Endothelial cell of umbilical vein (primary cell): ENCODE data around the gene ICA1L. TPM values are rescaled to one million over a fixed set of nuclear protein-coding genes. Genes with fewer than 3 reads are reported as not detected.

Experiments used
- BruUV-seq: library from RNA; stranded (reverse); fragments of 400-500 nt; replicated peaks from 2 replicates; lab custom pipeline; 2021; lab: Mats Ljungman, UMichigan
- CTCF ChIA-PET: fragments of 300-600, 350-600 bp; sonication (Branson Sonifier 250); formaldehyde crosslinking; loops from one replicate; lab custom pipeline; 2021; ENCODE audit warnings: antibody characterized with exemption, inconsistent platforms; lab: Charles Lee
- POLR2A ChIA-PET: fragments of 300-600, 350-600 bp; sonication (Branson Sonifier 250); formaldehyde crosslinking; loops from one replicate; lab custom pipeline; 2021; ENCODE audit warnings: antibody characterized with exemption, inconsistent platforms; lab: Charles Lee
- DNase-seq: peaks from one replicate; pipeline ENCODE4 v3.0.0-alpha.2; 2011; ENCODE audit warnings: low read depth, low spot score
- FAIRE-seq: peaks from 2 replicates; lab custom pipeline; 2011; peaks lifted over from hg19 to GRCh38; lab: Jason Lieb, UNC
- H2AFZ ChIP-seq: 2 replicates; pipeline ENCODE4 v1.6.0; 2012; ENCODE audit warnings: low read depth, low read length, control low read depth, inconsistent platforms
- H3K27ac ChIP-seq: 2 replicates; pipeline ENCODE4 v1.5.1; 2011; ENCODE audit warnings: low read depth, mild to moderate bottlenecking, control low read depth, low read length, moderate library complexity; ENCODE audit not compliant: insufficient read depth
- H3K27me3 ChIP-seq, 2 experiments: 2 replicates each; pipeline versions ENCODE4 v1.6.0 to v1.6.1; 2011; ENCODE audit warnings: low read length in 2 of 2, mixed read lengths in 1 of 2; ENCODE audit not compliant: control insufficient read depth in 2 of 2, insufficient read depth in 2 of 2
- H3K36me3 ChIP-seq, 2 experiments: 2 replicates in 1 of 2; 3 replicates in 1 of 2; pipeline ENCODE4 v1.5.1; 2011; ENCODE audit warnings: low read length in 2 of 2, mild to moderate bottlenecking in 1 of 2, moderate library complexity in 1 of 2; ENCODE audit not compliant: control insufficient read depth in 2 of 2, insufficient read depth in 2 of 2; ENCODE audit errors: extremely low read depth in 1 of 2
- H3K4me1 ChIP-seq: 3 replicates; pipeline ENCODE4 v1.5.1; 2011; ENCODE audit warnings: mild to moderate bottlenecking, low read length; ENCODE audit not compliant: control insufficient read depth, insufficient read depth; ENCODE audit errors: extremely low read depth
- H3K4me2 ChIP-seq: 2 replicates; pipeline ENCODE4 v1.6.1; 2011; ENCODE audit warnings: low read length, control low read depth, mixed read lengths; ENCODE audit not compliant: insufficient read depth
- H3K4me3 ChIP-seq, 3 experiments: fragments of 200-600 bp in 1 of 3; sonication (generic), shearing (Covaris generic) in 1 of 3; replicated peaks in 1 of 3; 2 replicates each; pipeline ENCODE4 v1.5.1; 2011 to 2016; ENCODE audit warnings: control low read depth in 3 of 3, low read length in 3 of 3, mild to moderate bottlenecking in 2 of 3, inconsistent platforms in 1 of 3, low read depth in 1 of 3, moderate library complexity in 1 of 3; ENCODE audit not compliant: insufficient read depth in 1 of 3
- H3K79me2 ChIP-seq: 2 replicates; pipeline ENCODE4 v1.6.0; 2012; ENCODE audit warnings: low read length, inconsistent platforms; ENCODE audit not compliant: control insufficient read depth, insufficient read depth
- H3K9ac ChIP-seq: replicated peaks from 2 replicates; pipeline ENCODE3; 2011; ENCODE audit warnings: low read length, control low read depth; ENCODE audit not compliant: insufficient read depth; ENCODE audit errors: extremely low read depth
- H3K9me1 ChIP-seq: replicated peaks from 3 replicates; pipeline ENCODE4 v1.6.0; 2011; ENCODE audit warnings: mild to moderate bottlenecking, low read length; ENCODE audit not compliant: control insufficient read depth, insufficient read depth; ENCODE audit errors: extremely low read depth
- H3K9me3 ChIP-seq: replicated peaks from 2 replicates; pipeline ENCODE4 v1.5.1; 2012; ENCODE audit warnings: low read length, inconsistent platforms; ENCODE audit not compliant: control insufficient read depth, insufficient read depth
- H4K20me1 ChIP-seq: replicated peaks from 2 replicates; pipeline ENCODE3; 2011; ENCODE audit warnings: mild to moderate bottlenecking, low read length; ENCODE audit not compliant: control insufficient read depth, insufficient read depth; ENCODE audit errors: extremely low read depth
- CTCF ChIP-seq, 2 donors: IDR thresholded peaks; 1 replicate in 1 of 2; 2 replicates in 1 of 2; pipeline ENCODE4 v1.5.1; 2011; ENCODE audit warnings: low read length in 2 of 2, mild to moderate bottlenecking in 2 of 2, moderate library complexity in 2 of 2, control low read depth in 1 of 2, inconsistent platforms in 1 of 2, low read depth in 1 of 2; ENCODE audit not compliant: insufficient read depth in 1 of 2; ENCODE audit errors: extremely low read depth in 1 of 2
- EZH2 ChIP-seq: IDR thresholded peaks from 2 replicates; pipeline ENCODE4 v1.6.1; 2012; ENCODE audit warnings: borderline replicate concordance, low read depth, mild to moderate bottlenecking, moderate library complexity, low read length, inconsistent platforms; ENCODE audit not compliant: severe bottlenecking
- FOS ChIP-seq: IDR thresholded peaks from 2 replicates; pipeline ENCODE4 v1.6.1; 2011; ENCODE audit warnings: mild to moderate bottlenecking, low read length, moderate library complexity, borderline replicate concordance; ENCODE audit not compliant: insufficient read depth
- GATA2 ChIP-seq: IDR thresholded peaks from 2 replicates; pipeline ENCODE4 v1.7.0; 2011; ENCODE audit warnings: low read depth, mild to moderate bottlenecking, moderate library complexity, mixed read lengths, low read length; ENCODE audit not compliant: insufficient read length, insufficient read depth
- JUN ChIP-seq: IDR thresholded peaks from 2 replicates; pipeline ENCODE4 v1.6.1; 2011; ENCODE audit warnings: borderline replicate concordance, low read depth; ENCODE audit not compliant: insufficient read length, insufficient read depth
- MAX ChIP-seq: IDR thresholded peaks from 2 replicates; pipeline ENCODE4 v1.6.1; 2011; ENCODE audit not compliant: insufficient read depth, insufficient read length
- MYC ChIP-seq: IDR thresholded peaks from one replicate; pipeline ENCODE4 v1.6.1; 2011; ENCODE audit warnings: mild to moderate bottlenecking, low read depth, low read length
- POLR2A ChIP-seq: IDR thresholded peaks from 2 replicates; pipeline ENCODE4 v1.6.1; 2012; ENCODE audit warnings: low read depth, mild to moderate bottlenecking, control low read depth, low read length
- POLR2AphosphoS5 ChIP-seq: IDR thresholded peaks from 2 replicates; pipeline ENCODE4 v1.6.1; 2012; ENCODE audit warnings: low read depth, mild to moderate bottlenecking, control low read depth, low read length, moderate library complexity; ENCODE audit not compliant: insufficient read depth
- dilution Hi-C: fragments of 300-500 bp; cut with MboI; formaldehyde crosslinking; loops from one replicate; pipeline ENCODE4 v1.15.0; 2019; ENCODE audit warnings: low sequenced_read_pairs; ENCODE audit not compliant: extremely low pct_ligation_motif_present
- intact Hi-C: fragments of 100-400 bp; cut with micrococcal nuclease; formaldehyde crosslinking; loops from one replicate; pipeline ENCODE4 v1.10.0; 2022
- polyA plus RNA-seq, 4 experiments: library from polyadenylated mRNA; depleted of rRNA in 3 of 4; stranded (reverse) in 3 of 4; unstranded in 1 of 4; fragments of >200 nt; gene quantifications; 2 replicates each; pipeline versions ENCODE4 v1.2.1 to v1.2.3, GENCODE V29; 2011 to 2012; ENCODE audit warnings: missing spikeins in 1 of 4
- total RNA-seq: library from RNA; stranded (reverse); gene quantifications from 2 replicates; pipeline ENCODE4 v1.2.3, GENCODE V29; 2021

The ICA1L gene
- total and polyA plus RNA-seq, 2 donors (not counting 3 experiments of a cell fraction or from before 2014, with no cell fraction given) = 1.6 to 3.7 TPM

DNA sequence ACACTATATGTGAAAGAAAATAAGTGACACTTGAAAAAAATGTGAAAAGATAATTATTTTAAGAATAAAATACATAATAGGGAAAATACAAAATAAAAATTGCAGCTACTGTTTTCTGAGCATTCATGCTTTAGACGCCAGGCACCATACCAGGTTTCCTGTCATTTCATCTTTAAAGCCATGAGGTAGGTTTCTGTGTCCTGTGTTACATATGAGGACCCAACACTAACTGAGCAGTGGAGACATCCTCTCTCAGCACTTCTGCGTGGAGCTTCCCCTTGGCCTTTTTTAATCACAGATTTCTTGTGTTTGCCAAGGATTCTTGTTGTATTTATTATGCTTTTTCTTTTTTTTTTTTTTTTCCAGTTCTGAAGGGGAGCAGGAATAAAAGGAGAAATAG lies 119.5 kb downstream of the ICA1L start:
- H3K4me1 ChIP-seq = peaks cover 2% of the 10 kb centered on the region
- dilution Hi-C loops = no loop called here
- no peak overlapping the region for H3K4me3 ChIP-seq
- peak; percentile 38 for FAIRE-seq
- no peaks in the 10 kb centered on the region for H3K79me2 ChIP-seq
- CTCF ChIA-PET = no interaction called here
- intact Hi-C loops = no loop called here
- no peak for TF ChIP-seq MAX
- TF ChIP-seq FOS = no peak
- no peak for TF ChIP-seq JUN
- no peak for TF ChIP-seq MYC
- TF ChIP-seq POLR2AphosphoS5 = no peak
- no peak for TF ChIP-seq GATA2
- TF ChIP-seq EZH2 = no peak
- no peak for TF ChIP-seq POLR2A
- no peak for TF ChIP-seq CTCF (IDR thresholded peaks at IDR 0.05; ENCODE audit: extremely low read depth in 1 of 2, insufficient read depth in 1 of 2, low read depth in 1 of 2, low read length in 2 of 2)
- H3K36me3 ChIP-seq = no peaks in the 10 kb centered on the region
- H3K27ac ChIP-seq = no peak overlapping the region
- no TSS peak for BruUV-seq
- DNase-seq = no peak
- no peak overlapping the region for H3K9ac ChIP-seq
- POLR2A ChIA-PET = no interaction called here
- H3K9me1 ChIP-seq = no peaks in the 10 kb centered on the region
- H3K4me2 ChIP-seq = no peak overlapping the region
- no peak overlapping the region for H2AFZ ChIP-seq
- no peaks in the 10 kb centered on the region for H4K20me1 ChIP-seq
- no peaks in the 10 kb centered on the region for H3K27me3 ChIP-seq
- no peaks in the 10 kb centered on the region for H3K9me3 ChIP-seq
